GM12878 (cell line): ENCODE data around the gene FAM222B. TPM values are rescaled to one million over a fixed set of nuclear protein-coding genes. Genes with fewer than 3 reads are reported as not detected.

Experiments
- CUX1 ChIP-seq: IDR thresholded peaks from 2 replicates; pipeline ENCODE4 v1.6.1; 2012; ENCODE audit warnings: improper control_type of control experiment, low read depth, low read length; ENCODE audit not compliant: insufficient replicate concordance
- E2F8 ChIP-seq: fragments of 450-650 bp; IDR thresholded peaks from 2 replicates; pipeline ENCODE4 v1.6.1; 2018; ENCODE audit warnings: mild to moderate bottlenecking, low read depth, moderate library complexity; ENCODE audit not compliant: partially characterized antibody
- ELK1 ChIP-seq: IDR thresholded peaks from 2 replicates; pipeline ENCODE4 v1.6.1; 2012; ENCODE audit warnings: low read depth, low read length, improper control_type of control experiment
- ESRRA ChIP-seq: IDR thresholded peaks from 2 replicates; pipeline ENCODE4 v1.6.1; 2012; ENCODE audit warnings: mild to moderate bottlenecking, low read length, improper control_type of control experiment
- HDAC6 ChIP-seq: fragments of 200-600 bp; sonication (generic); IDR thresholded peaks from one replicate; pipeline ENCODE4 v1.8.0; 2017; ENCODE audit warnings: antibody characterized with exemption; ENCODE audit not compliant: unreplicated experiment
- HDGF ChIP-seq: fragments of 450-650 bp; IDR thresholded peaks from 2 replicates; pipeline ENCODE4 v1.6.1; 2016; ENCODE audit warnings: antibody characterized with exemption
- NR2F1 ChIP-seq: fragments of 450-650 bp; conservative IDR thresholded peaks from 2 replicates; pipeline ENCODE4 v1.6.1; 2017; ENCODE audit warnings: mild to moderate bottlenecking
- POLR2A ChIP-seq: IDR thresholded peaks from 2 replicates; pipeline ENCODE4 v1.6.1; 2011; ENCODE audit warnings: low read depth, mild to moderate bottlenecking, low read length
- RELA ChIP-seq: fragments of 450-650 bp; IDR thresholded peaks from 2 replicates; pipeline ENCODE4 v1.8.0; 2014; ENCODE audit warnings: borderline replicate concordance; ENCODE audit not compliant: partially characterized antibody
- SMAD1 ChIP-seq: fragments of 450-650 bp; IDR thresholded peaks from 2 replicates; pipeline ENCODE4 v1.6.1; 2018; ENCODE audit warnings: mild to moderate bottlenecking, low read depth; ENCODE audit not compliant: partially characterized antibody
- SUZ12 ChIP-seq: fragments of 200-600 bp; sonication (generic); IDR thresholded peaks from one replicate; pipeline ENCODE4 v1.6.1; 2018; ENCODE audit warnings: antibody characterized with exemption, mild to moderate bottlenecking; ENCODE audit not compliant: unreplicated experiment
- USF2 ChIP-seq: IDR thresholded peaks from 2 replicates; pipeline ENCODE4 v1.6.1; 2011; ENCODE audit warnings: low read depth, low read length, improper control_type of control experiment, borderline replicate concordance
- ZBTB40 ChIP-seq: fragments of 450-650 bp; IDR thresholded peaks from 2 replicates; pipeline ENCODE4 v1.6.1; 2016; ENCODE audit warnings: mild to moderate bottlenecking, moderate library complexity, borderline replicate concordance
- ZNF622 ChIP-seq: fragments of 450-650 bp; IDR thresholded peaks from 2 replicates; pipeline ENCODE4 v1.6.1; 2017; ENCODE audit warnings: mild to moderate bottlenecking, inconsistent platforms
- polyA plus RNA-seq, 11 experiments: library from polyadenylated mRNA; depleted of rRNA in 4 of 11; unstranded in 6 of 11; stranded (reverse) in 5 of 11; fragments of >200 nt; fragmentation: Nextera tagmentation in 4 of 11; fragmentation: Illumina TruSeq in 1 of 11; extraction: Ambion mirVana in 4 of 11; extraction: Trizol in 1 of 11; gene quantifications; 1 replicate in 1 of 11; 2 replicates in 10 of 11; pipeline versions ENCODE4 v1.2.1 to v1.2.3, GENCODE V29; 2011 to 2016; ENCODE audit warnings: inconsistent platforms in 2 of 11, missing spikeins in 2 of 11, low read depth in 1 of 11
- total RNA-seq, 4 experiments: library from RNA; depleted of rRNA in 3 of 4; stranded (reverse); fragments of >200 nt in 3 of 4; fragmentation: Illumina TruSeq in 1 of 4; extraction: Trizol in 1 of 4; gene quantifications; 2 replicates each; pipeline versions ENCODE4 v1.2.1 to v1.2.3, GENCODE V29; 2013 to 2021

The FAM222B gene
- total and polyA plus RNA-seq, 10 of the 15 experiments (the other 5 are each of a cell fraction or from before 2014, with no cell fraction given) = 2.8 to 18.3 (median 6.4) TPM

- TF ChIP-seq ESRRA (no peak), NR2F1 (peak; percentile 80; the same call in 1 of the 2 replicates), E2F8 (no peak), USF2 (no peak), HDAC6 (no peak), SUZ12 (no peak), POLR2A (peak; percentile 97), ZNF622 (no peak), CUX1 (no peak), HDGF (no peak), ELK1 (peak; percentile 69; the same call in 1 of the 2 replicates), ZBTB40 (no peak; the same call in 1 of the 2 replicates), SMAD1 (peak; percentile 35), RELA (no peak)
These were observed 99.1 kb downstream of the FAM222B start, which contains the start of gene TRAF4 (continued) for GRCh38 chr17:28743243-28744103.
